ENCODE measurements around the gene DNER.

DNER gene

GRCh38 chr2:229335877-229336346 is 378.4 kb downstream of the DNER start:
- no peak for DNase-seq
- H3K27me3 ChIP-seq (ENCODE audit: insufficient read depth, low read depth, severe bottlenecking): peaks cover 60% of the 10 kb centered on the region
- no peak for TF ChIP-seq CTCF (IDR thresholded peaks at IDR 0.05; ENCODE audit: low read depth, low read length)
- no peaks in the 10 kb centered on the region for H3K36me3 ChIP-seq
- no peak overlapping the region for H3K27ac ChIP-seq
- no peak overlapping the region for H3K4me3 ChIP-seq (ENCODE audit: low read depth, low read length)
- no peaks in the 10 kb centered on the region for H3K9me3 ChIP-seq (ENCODE audit: severe bottlenecking)

GRCh38 chr2:229335330-229335729 is 379.0 kb downstream of the DNER start:
- Histone ChIP-seq H3K27ac (no peak overlapping the region), H3K4me3 (ENCODE audit: low read depth, low read length) (no peak overlapping the region), H3K27me3 (ENCODE audit: insufficient read depth, low read depth, severe bottlenecking) (peaks cover 60% of the 10 kb centered on the region), H3K36me3 (no peaks in the 10 kb centered on the region), H3K9me3 (ENCODE audit: severe bottlenecking) (no peaks in the 10 kb centered on the region)
- DNase-seq: no peak
- no peak for TF ChIP-seq CTCF (IDR thresholded peaks at IDR 0.05; ENCODE audit: low read depth, low read length)

DNA sequence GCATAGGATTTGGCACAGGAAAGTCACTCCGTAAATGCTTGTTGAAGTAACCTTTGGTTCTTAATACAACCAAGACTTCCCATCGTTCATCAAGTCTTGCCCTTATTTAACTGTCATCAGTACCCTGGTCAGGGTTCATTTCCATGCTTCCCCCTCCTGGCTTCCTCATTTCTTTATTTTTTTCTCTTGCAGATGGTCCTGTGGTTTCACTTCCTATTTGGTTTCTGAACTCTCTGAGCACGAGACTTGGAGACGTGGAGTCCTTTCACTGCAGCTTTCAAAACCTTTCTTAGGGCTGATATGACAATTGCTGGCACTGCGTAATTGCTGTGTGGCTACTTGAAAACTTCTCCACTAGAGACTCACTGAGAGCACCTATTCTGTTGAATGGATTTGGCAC is 383.4 kb downstream of the DNER start:
- Histone ChIP-seq H3K27me3 (ENCODE audit: insufficient read depth, low read depth, severe bottlenecking) (peaks cover 44% of the 10 kb centered on the region), H3K9me3 (ENCODE audit: severe bottlenecking) (no peaks in the 10 kb centered on the region), H3K4me3 (ENCODE audit: low read depth, low read length) (no peak overlapping the region), H3K36me3 (no peaks in the 10 kb centered on the region), H3K27ac (no peak overlapping the region)
- no peak for DNase-seq
- no peak for TF ChIP-seq CTCF (IDR thresholded peaks at IDR 0.05; ENCODE audit: low read depth, low read length)

- no peak overlapping the region for H3K27ac ChIP-seq
- no peak overlapping the region for H3K4me3 ChIP-seq (ENCODE audit: low read depth, low read length)
- no peaks in the 10 kb centered on the region for H3K9me3 ChIP-seq (ENCODE audit: severe bottlenecking)
- peaks cover 64% of the 10 kb centered on the region for H3K27me3 ChIP-seq (ENCODE audit: insufficient read depth, low read depth, severe bottlenecking)
- DNase-seq: no peak
- H3K36me3 ChIP-seq: no peaks in the 10 kb centered on the region
- TF ChIP-seq CTCF (IDR thresholded peaks at IDR 0.05; ENCODE audit: low read depth, low read length): no peak
Measured at GRCh38 chr2:229319558-229319957, 394.8 kb downstream of the DNER start.

DNA sequence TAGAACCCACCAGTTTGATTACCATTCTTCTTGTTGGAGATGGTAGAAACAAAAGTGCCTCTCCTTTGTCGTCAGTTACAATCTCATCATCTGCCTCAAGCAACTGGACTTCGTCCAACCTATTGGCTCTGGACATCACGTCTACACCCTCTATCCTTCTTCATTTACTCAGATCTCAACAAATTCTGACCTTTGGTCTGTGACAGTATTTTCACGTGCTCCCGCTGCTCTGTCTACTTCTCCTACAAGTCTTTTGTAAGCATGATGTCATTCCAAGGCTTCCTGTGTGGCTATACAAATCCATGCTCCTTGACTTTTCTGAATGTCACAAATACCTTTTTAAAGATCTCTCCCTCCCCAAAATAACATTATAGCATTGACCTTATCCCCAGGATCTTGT is 400.2 kb downstream of the DNER start:
- Histone ChIP-seq H3K27ac (no peak overlapping the region), H3K36me3 (no peaks in the 10 kb centered on the region), H3K9me3 (ENCODE audit: severe bottlenecking) (no peaks in the 10 kb centered on the region), H3K27me3 (ENCODE audit: insufficient read depth, low read depth, severe bottlenecking) (peaks cover 58% of the 10 kb centered on the region), H3K4me3 (ENCODE audit: low read depth, low read length) (no peak overlapping the region)
- no peak for DNase-seq
- TF ChIP-seq CTCF (IDR thresholded peaks at IDR 0.05; ENCODE audit: low read depth, low read length): no peak

DNA sequence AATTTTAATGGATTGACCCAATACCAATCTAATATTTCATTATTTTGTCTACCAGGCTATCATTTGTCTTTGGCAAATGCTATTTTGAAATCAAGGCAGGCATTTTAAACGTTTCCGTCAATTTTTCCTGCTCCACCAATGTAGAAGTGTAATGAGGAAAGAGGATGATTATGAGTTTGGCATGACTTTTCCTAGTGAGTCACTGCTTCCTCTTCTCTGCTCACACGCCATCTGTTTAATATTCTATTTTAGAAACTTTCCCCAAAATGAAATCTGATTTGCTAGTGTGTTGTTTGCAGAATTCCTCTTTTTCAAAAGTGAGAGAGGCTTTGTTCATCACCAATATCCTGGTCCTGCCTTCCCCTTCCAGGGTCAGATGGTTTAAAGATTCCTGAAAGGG is 400.8 kb downstream of the DNER start:
- DNase-seq: no peak

More for the DNA sequence above, 400.8 kb downstream of the DNER start:
- Histone ChIP-seq H3K36me3 (no peaks in the 10 kb centered on the region), H3K9me3 (ENCODE audit: severe bottlenecking) (no peaks in the 10 kb centered on the region), H3K4me3 (ENCODE audit: low read depth, low read length) (no peak overlapping the region), H3K27me3 (ENCODE audit: insufficient read depth, low read depth, severe bottlenecking) (peaks cover 57% of the 10 kb centered on the region), H3K27ac (no peak overlapping the region)
- no peak for TF ChIP-seq CTCF (IDR thresholded peaks at IDR 0.05; ENCODE audit: low read depth, low read length)
